ENCODE measurements around the gene KCNMA1. TPM values are rescaled to one million over a fixed set of nuclear protein-coding genes. Genes with fewer than 3 reads are reported as not detected.

Gene KCNMA1
- total RNA-seq, 4 donors from 2014 or later, result 10.1 to 32.6 (median 20.1) TPM

GRCh38 chr10:77191324-77192049 lies 446.1 kb downstream of the KCNMA1 start:
- DNase-seq (ENCODE audit: low spot score) (no peak), ATAC-seq (ENCODE audit: low FRiP score) (no peak)
- TF ChIP-seq CTCF (IDR thresholded peaks at IDR 0.05), result no peak

DNA sequence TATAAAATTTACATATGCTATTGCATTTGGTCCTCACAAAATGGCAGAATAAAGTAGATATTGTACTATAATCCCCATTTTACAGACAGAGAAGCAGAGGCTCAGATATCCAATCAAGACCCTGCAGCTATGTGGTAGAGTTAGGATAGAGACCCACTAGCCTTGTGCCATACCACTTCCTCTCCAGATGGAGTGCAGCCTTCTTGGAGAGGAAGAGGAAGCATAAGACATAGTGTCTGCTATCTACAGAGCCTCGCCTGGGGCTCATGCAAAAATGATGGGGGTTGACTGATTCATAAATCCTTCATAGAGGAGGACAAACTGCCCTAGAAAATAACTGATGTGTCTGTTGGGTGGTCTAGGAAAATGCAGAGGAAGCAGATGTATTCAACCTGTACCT lies 447.3 kb downstream of the KCNMA1 start:
- no peak for TF ChIP-seq CTCF (IDR thresholded peaks at IDR 0.05)
- ATAC-seq (ENCODE audit: low FRiP score), result no peak
- DNase-seq (ENCODE audit: low spot score), result no peak

- ATAC-seq (ENCODE audit: low FRiP score), result no peak
- DNase-seq (ENCODE audit: low spot score), result no peak
- TF ChIP-seq CTCF (IDR thresholded peaks at IDR 0.05), result no peak
Measured at GRCh38 chr10:77189520-77189919, 448.1 kb downstream of the KCNMA1 start.

DNA sequence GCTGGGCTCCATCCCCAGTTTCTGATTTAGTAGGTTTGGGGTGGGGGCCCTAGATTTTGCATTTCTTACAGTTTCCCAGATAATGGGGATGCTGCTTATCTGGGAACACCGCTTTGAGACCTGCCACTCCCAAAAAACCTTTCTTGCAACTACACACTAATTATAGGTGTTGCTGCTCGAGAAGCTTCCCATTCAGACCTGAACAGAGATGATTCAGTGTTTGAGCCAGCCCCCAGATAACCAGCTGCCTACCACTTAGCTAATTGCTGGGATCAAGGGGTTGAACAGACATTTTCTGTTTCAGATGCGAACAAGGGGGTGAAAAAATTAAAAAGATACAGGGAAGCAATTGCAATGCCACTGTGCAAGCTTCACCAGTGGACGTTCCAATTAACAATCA lies 448.5 kb downstream of the KCNMA1 start:
- no peak for TF ChIP-seq CTCF (IDR thresholded peaks at IDR 0.05)
- ATAC-seq (ENCODE audit: low FRiP score), result no peak
- DNase-seq (ENCODE audit: low spot score), result no peak

DNA sequence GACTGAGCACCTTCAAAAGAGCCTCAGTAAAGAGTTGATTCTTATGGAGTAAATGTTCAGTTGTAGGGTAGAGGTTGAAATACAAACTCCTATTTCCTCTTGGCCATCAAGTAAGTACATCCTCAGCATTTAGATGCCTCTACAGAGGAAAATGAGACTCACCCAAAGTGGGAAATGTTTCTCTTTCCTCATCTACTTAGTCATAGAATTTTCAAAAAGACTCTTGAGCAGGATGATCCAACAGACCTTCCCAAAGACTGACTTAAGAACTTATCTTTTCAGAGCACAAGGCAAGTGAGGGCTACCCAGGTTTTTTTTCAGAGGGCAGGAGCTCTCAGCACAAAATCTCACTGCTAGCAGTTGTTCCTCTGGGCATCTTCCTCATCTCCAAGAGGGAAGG lies 449.1 kb downstream of the KCNMA1 start:
- DNase-seq (ENCODE audit: low spot score), result no peak
- ATAC-seq (ENCODE audit: low FRiP score), result no peak
- no peak for TF ChIP-seq CTCF (IDR thresholded peaks at IDR 0.05)

GRCh38 chr10:77188000-77188395 lies 449.6 kb downstream of the KCNMA1 start:
- no peak for TF ChIP-seq CTCF (IDR thresholded peaks at IDR 0.05)
- ATAC-seq (ENCODE audit: low FRiP score) (no peak), DNase-seq (ENCODE audit: low spot score) (no peak)

DNA sequence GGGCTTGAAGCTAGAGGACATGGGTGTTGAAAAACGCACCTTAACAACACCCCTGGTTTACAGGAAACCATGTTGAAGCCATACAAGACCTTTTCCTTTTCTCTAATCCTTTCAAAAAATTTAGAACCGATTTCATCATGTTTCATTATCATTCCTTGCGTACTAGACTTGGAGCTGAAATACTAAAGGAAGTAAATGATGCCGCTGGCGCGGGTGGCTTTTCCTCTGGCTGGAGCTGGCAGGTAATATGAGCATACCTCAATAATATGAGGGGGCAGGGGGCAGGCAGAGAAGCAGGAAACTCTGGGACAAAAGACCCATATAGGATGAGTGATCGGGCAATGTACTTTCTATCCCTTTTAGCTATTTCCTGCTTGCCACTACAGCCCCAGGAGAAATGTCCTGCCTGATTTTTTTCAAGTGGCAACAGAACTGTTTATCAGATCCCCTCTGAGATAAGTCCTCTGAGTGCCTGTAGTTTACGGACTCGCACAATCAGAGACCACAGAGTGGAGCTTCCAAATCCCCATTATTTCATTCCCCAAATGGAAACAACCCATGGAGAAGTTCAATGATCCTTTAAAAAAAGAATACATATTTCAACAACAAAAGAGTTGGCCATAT lies 450.1 kb downstream of the KCNMA1 start:
- no peak for TF ChIP-seq CTCF (IDR thresholded peaks at IDR 0.05)
- DNase-seq (ENCODE audit: low spot score), result no peak
- ATAC-seq (ENCODE audit: low FRiP score), result no peak
